Mesendoderm (in vitro differentiated cells): ENCODE measurements around the gene C7.
"Not testable (repeated sequence)": the region's sequence is repeated elsewhere in the genome, so short reads cannot be mapped to it uniquely, and the experiment has no call there.

Experiments used
- DNase-seq: peaks from one replicate; pipeline ENCODE4 v3.0.0; 2013
- H2AK5ac ChIP-seq: 2 replicates; pipeline ENCODE4 v1.6.1; 2013; ENCODE audit warnings: low read length, inconsistent platforms
- H2BK120ac ChIP-seq: 2 replicates; pipeline ENCODE4 v1.6.1; 2013; ENCODE audit warnings: low read depth, mild to moderate bottlenecking, low read length, moderate library complexity, mixed read lengths
- H2BK15ac ChIP-seq: replicated peaks from 2 replicates; pipeline ENCODE4 v1.6.1; 2013; ENCODE audit warnings: low read depth, mild to moderate bottlenecking, moderate library complexity
- H2BK5ac ChIP-seq: 2 replicates; pipeline ENCODE4 v1.6.1; 2013; ENCODE audit warnings: low read length, inconsistent platforms
- H3K18ac ChIP-seq: 2 replicates; pipeline ENCODE4 v1.6.1; 2013; ENCODE audit warnings: mild to moderate bottlenecking, low read length, mixed read lengths
- H3K23ac ChIP-seq: one replicate; pipeline ENCODE4 v1.6.1; 2013; ENCODE audit warnings: low read length
- H3K27ac ChIP-seq: 2 replicates; pipeline ENCODE4 v1.5.1; 2013; ENCODE audit warnings: low read depth, mild to moderate bottlenecking, inconsistent platforms, low read length, moderate library complexity
- H3K27me3 ChIP-seq: 2 replicates; pipeline ENCODE4 v1.6.1; 2013; ENCODE audit warnings: low read length, control low read depth, mild to moderate bottlenecking, inconsistent platforms; ENCODE audit not compliant: insufficient read depth, poor library complexity
- H3K36me3 ChIP-seq: 2 replicates; pipeline ENCODE4 v1.6.1; 2013; ENCODE audit warnings: low read length, inconsistent platforms; ENCODE audit not compliant: control insufficient read depth, insufficient read depth
- H3K4ac ChIP-seq: one replicate; pipeline ENCODE4 v1.6.1; 2013; ENCODE audit warnings: low read depth, mild to moderate bottlenecking, low read length, moderate library complexity
- H3K4me1 ChIP-seq: 2 replicates; pipeline ENCODE4 v1.6.1; 2013; ENCODE audit warnings: low read depth, low read length, inconsistent platforms; ENCODE audit not compliant: control insufficient read depth
- H3K4me2 ChIP-seq: 2 replicates; pipeline ENCODE4 v1.6.1; 2013; ENCODE audit warnings: low read length
- H3K4me3 ChIP-seq: 2 replicates; pipeline ENCODE4 v1.5.1; 2013; ENCODE audit warnings: mild to moderate bottlenecking, low read length
- H3K56ac ChIP-seq: one replicate; pipeline ENCODE4 v1.6.1; 2013; ENCODE audit warnings: low read length
- H3K79me1 ChIP-seq: 2 replicates; pipeline ENCODE4 v1.6.1; 2013; ENCODE audit warnings: low read length, inconsistent platforms
- H3K79me2 ChIP-seq: 2 replicates; pipeline ENCODE4 v1.6.1; 2013; ENCODE audit warnings: mild to moderate bottlenecking, low read length; ENCODE audit not compliant: control insufficient read depth, insufficient read depth
- H3K9ac ChIP-seq: 2 replicates; pipeline ENCODE4 v1.6.1; 2013; ENCODE audit warnings: low read length, inconsistent platforms
- H4K5ac ChIP-seq: one replicate; pipeline ENCODE4 v1.6.1; 2013; ENCODE audit warnings: low read length
- H4K8ac ChIP-seq: one replicate; pipeline ENCODE4 v1.6.1; 2013; ENCODE audit warnings: low read depth, mild to moderate bottlenecking, control low read depth, low read length, moderate library complexity
- WGBS: extraction: QIAGEN DNeasy Blood & Tissue Kit; methylation state at CpG from one replicate; pipeline ENCODE4 v1.1.7; 2013; ENCODE audit warnings: low lambda C conversion rate, missing lambda C conversion rate; ENCODE audit not compliant: insufficient coverage; ENCODE audit errors: extremely low coverage; 5-methylcytosine and 5-hydroxymethylcytosine counted together

C7 gene

DNA sequence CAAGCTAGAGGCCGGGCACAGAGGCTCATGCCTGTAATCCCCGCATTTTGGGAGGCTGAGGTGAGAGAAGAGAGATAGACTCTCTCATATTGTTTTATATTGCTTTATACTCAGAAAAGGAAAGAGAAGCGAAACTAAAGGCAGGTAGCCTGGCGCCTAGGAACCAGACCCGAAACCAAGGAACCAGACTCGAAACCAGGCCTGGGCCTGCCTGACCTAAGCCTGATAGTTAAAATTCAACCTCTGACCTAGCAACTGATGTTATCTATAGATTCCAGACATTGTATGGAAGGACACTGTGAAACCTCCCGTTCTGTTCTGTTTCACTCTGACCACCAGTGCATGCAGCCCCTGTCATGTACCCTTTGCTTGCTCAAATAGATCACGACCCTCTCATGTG lies 37.0 kb upstream of the C7 start:
- not testable (repeated sequence) for H3K4me3 ChIP-seq, H3K27ac ChIP-seq, H3K18ac ChIP-seq, H3K56ac ChIP-seq, H2AK5ac ChIP-seq, H4K8ac ChIP-seq, H3K4me2 ChIP-seq, H3K4me1 ChIP-seq, H3K9ac ChIP-seq, H3K79me2 ChIP-seq, H3K79me1 ChIP-seq, H2BK15ac ChIP-seq, H3K36me3 ChIP-seq, H2BK5ac ChIP-seq, H3K23ac ChIP-seq, DNase-seq, H2BK120ac ChIP-seq, H4K5ac ChIP-seq, H3K27me3 ChIP-seq, H3K4ac ChIP-seq
- WGBS, result no CpG with 5 or more reads among the region's 8 CpGs

DNA sequence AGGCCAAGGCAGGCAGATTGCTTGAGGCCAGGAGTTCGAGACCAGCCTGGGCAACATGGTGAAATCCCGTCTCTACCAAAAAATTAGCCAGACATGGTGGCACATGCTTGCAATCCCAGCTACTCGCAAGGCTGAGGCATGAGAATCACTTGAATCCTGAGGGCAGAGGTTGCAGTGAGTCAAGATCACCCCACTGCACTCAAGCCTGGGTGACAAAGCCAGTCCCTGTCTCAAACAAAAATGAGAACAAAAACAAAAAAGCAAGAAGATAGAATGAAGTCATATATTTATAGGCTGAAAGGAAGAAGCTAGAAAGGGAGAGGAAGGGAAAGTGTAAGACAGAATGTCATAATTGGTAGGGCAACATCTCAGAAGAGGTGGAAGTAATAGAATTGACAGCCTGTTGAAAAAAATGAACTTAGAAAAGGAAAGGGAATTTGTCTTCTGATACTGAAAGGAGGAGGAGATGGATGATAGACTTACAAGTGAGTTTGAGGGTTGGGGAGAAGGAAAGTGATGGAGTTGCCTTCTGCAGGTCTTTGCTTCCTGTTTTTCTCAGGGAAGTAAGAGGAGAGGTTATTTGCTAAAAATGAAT lies 35.9 kb upstream of the C7 start:
- Histone ChIP-seq H3K4me1 (no peaks in the 10 kb centered on the region), H3K4ac (no peak overlapping the region), H3K27me3 (no peaks in the 10 kb centered on the region), H3K36me3 (no peaks in the 10 kb centered on the region), H4K8ac (no peak overlapping the region), H3K79me1 (no peaks in the 10 kb centered on the region), H2BK15ac (no peak overlapping the region), H3K18ac (no peak overlapping the region), H4K5ac (no peak overlapping the region), H3K23ac (no peak overlapping the region), H3K9ac (no peak overlapping the region), H3K27ac (no peak overlapping the region), H3K79me2 (no peaks in the 10 kb centered on the region), H3K56ac (no peak overlapping the region), H3K4me3 (no peak overlapping the region), H2BK5ac (no peak overlapping the region), H2AK5ac (no peak overlapping the region), H2BK120ac (no peak overlapping the region), H3K4me2 (no peak overlapping the region)
- no peak for DNase-seq
- no CpG with 5 or more reads among the region's 3 CpGs for WGBS

DNA sequence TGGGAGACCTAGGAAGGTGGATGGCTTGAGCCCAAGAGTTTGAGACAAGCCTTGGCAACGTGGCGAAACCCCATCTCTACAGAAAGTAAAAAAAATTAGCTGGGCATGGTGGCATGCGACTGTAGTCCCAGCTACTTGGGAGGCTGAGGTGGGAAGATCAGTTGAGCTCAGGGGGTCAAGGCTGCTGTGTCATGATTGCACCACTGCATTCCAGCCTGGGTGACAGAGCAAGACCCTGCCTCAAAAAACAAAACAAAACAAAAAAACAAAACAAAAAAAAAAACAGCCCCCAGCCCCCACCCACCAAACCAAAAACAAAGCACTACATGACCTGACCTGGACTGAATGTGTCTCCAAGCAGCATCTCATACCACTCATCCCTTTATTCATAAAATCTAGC lies 33.3 kb upstream of the C7 start:
- no peak overlapping the region for H3K4me3 ChIP-seq
- no peak overlapping the region for H4K5ac ChIP-seq
- H2BK120ac ChIP-seq, result no peak overlapping the region
- no peak overlapping the region for H3K9ac ChIP-seq
- H3K23ac ChIP-seq, result no peak overlapping the region
- no peaks in the 10 kb centered on the region for H3K79me1 ChIP-seq
- no peak overlapping the region for H2BK5ac ChIP-seq
- H3K18ac ChIP-seq, result no peak overlapping the region
- DNase-seq, result no peak
- H3K4ac ChIP-seq, result no peak overlapping the region
- H2BK15ac ChIP-seq, result no peak overlapping the region
- no CpG with 5 or more reads among the region's 3 CpGs for WGBS
- no peaks in the 10 kb centered on the region for H3K36me3 ChIP-seq
- H3K56ac ChIP-seq, result no peak overlapping the region
- no peaks in the 10 kb centered on the region for H3K4me1 ChIP-seq
- no peak overlapping the region for H3K27ac ChIP-seq
- no peaks in the 10 kb centered on the region for H3K27me3 ChIP-seq
- no peak overlapping the region for H4K8ac ChIP-seq
- no peaks in the 10 kb centered on the region for H3K79me2 ChIP-seq
- H2AK5ac ChIP-seq, result no peak overlapping the region
- no peak overlapping the region for H3K4me2 ChIP-seq

DNA sequence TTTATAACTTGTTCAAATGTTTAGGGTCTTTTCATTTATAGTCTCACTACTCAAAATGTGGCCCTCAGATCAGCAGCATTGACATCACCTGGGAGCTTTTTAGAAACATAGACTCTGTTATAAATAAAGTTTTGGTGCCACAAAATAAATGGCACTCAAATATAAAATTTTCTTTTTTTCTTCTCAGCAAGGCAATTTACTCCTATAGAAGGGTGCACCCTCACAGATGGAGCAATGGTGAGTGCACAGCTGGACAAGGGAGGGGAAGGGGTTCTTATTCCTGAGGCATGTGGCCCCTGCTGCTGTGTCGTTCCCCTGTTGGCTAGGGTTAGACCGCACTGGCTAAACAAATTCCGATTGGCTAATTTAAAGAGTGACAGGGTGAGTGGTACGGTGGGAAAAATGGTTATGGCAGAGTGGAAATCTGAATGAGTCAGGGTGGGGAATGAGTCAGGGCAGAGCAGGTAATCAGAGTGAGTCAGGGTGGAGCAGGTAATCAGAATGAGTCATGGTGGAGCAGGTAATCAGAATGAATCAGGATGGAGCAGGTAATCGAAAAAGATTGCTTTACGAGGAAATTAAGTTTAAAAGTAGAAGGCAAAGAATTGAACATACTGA lies 31.8 kb upstream of the C7 start:
- WGBS, result no CpG with 5 or more reads among the region's 6 CpGs
- DNase-seq, result no peak
- H3K18ac ChIP-seq, result no peak overlapping the region
- no peaks in the 10 kb centered on the region for H3K4me1 ChIP-seq
- H3K27ac ChIP-seq, result no peak overlapping the region
- H3K36me3 ChIP-seq, result no peaks in the 10 kb centered on the region
- no peak overlapping the region for H3K4ac ChIP-seq
- H3K27me3 ChIP-seq, result no peaks in the 10 kb centered on the region
- no peak overlapping the region for H2BK5ac ChIP-seq
- no peak overlapping the region for H3K9ac ChIP-seq
- no peak overlapping the region for H2AK5ac ChIP-seq
- H3K79me1 ChIP-seq, result no peaks in the 10 kb centered on the region
- H3K4me2 ChIP-seq, result no peak overlapping the region
- no peak overlapping the region for H4K8ac ChIP-seq
- H2BK120ac ChIP-seq, result no peak overlapping the region
- H4K5ac ChIP-seq, result no peak overlapping the region
- no peak overlapping the region for H3K4me3 ChIP-seq
- no peak overlapping the region for H2BK15ac ChIP-seq
- H3K56ac ChIP-seq, result no peak overlapping the region
- H3K23ac ChIP-seq, result no peak overlapping the region
- H3K79me2 ChIP-seq, result no peaks in the 10 kb centered on the region

DNA sequence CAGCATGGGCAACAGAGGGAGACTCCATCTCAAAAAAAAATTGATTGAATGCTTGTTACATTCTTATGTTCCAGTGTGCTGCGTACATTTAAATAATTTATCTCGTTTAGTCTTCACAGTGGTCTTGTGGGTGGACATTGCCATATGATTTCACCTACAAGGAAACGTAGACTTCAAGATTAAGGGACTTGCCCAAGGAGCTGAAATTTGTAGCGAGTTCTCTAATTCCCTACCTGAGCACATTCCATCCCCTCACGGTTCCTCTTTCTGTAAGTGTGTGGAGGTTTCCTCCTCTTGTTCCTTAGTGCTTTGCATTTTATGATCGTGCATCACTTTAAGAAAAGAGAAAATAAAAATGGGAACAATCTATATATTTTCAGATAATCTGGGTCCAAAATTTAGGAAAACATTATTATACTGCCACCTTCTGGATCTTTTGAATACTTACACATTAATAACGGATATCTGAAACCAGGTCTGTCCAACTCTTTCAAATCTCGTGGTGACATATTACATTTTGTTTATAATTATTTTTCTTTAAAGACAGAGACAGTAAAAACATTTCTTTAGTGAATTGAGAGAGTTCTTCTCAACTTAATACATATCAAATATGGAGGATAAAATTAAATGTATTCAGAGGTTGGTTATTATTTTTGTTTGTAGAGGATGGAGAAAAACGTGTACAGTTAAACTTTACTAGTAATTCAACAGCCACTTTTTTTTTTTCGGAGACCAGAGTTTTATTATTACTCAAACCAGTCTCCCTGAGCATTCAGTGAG lies 29.9 kb upstream of the C7 start:
- Histone ChIP-seq H3K18ac (no peak overlapping the region), H2BK5ac (no peak overlapping the region), H3K79me1 (no peaks in the 10 kb centered on the region), H3K79me2 (no peaks in the 10 kb centered on the region), H3K9ac (no peak overlapping the region), H3K4ac (no peak overlapping the region), H3K4me2 (no peak overlapping the region), H3K27me3 (no peaks in the 10 kb centered on the region), H3K27ac (no peak overlapping the region), H4K8ac (no peak overlapping the region), H2AK5ac (no peak overlapping the region), H2BK15ac (no peak overlapping the region), H4K5ac (no peak overlapping the region), H3K4me1 (no peaks in the 10 kb centered on the region), H3K23ac (no peak overlapping the region), H2BK120ac (no peak overlapping the region), H3K4me3 (no peak overlapping the region), H3K56ac (no peak overlapping the region), H3K36me3 (no peaks in the 10 kb centered on the region)
- no CpG with 5 or more reads among the region's 10 CpGs for WGBS
- DNase-seq, result peak; percentile 9
